H1 (cell line): ENCODE results near the gene FRAT2.

Experiments
- BRCA1 ChIP-seq: IDR thresholded peaks from 2 replicates; pipeline ENCODE4 v1.6.1; 2012; ENCODE audit warnings: low read depth, low read length, improper control_type of control experiment
- CHD2 ChIP-seq: IDR thresholded peaks from 2 replicates; pipeline ENCODE4 v1.6.1; 2012; ENCODE audit warnings: low read length, improper control_type of control experiment
- CTCF ChIP-seq, 3 experiments: IDR thresholded peaks; 1 replicate in 2 of 3; 2 replicates in 1 of 3; pipeline versions ENCODE4 v1.5.1 to v1.6.1; 2011; ENCODE audit warnings: low read length in 3 of 3, mild to moderate bottlenecking in 3 of 3, inconsistent platforms in 2 of 3, low read depth in 1 of 3, moderate library complexity in 1 of 3; ENCODE audit not compliant: insufficient read depth in 1 of 3; ENCODE audit errors: control extremely low read depth in 1 of 3
- E2F6 ChIP-seq: IDR thresholded peaks from 2 replicates; pipeline ENCODE4 v1.6.1; 2012; ENCODE audit warnings: inconsistent platforms
- EGR1 ChIP-seq: IDR thresholded peaks from 2 replicates; pipeline ENCODE4 v1.6.1; 2011; ENCODE audit warnings: low read depth, low read length, borderline replicate concordance
- EZH2 ChIP-seq: fragments of 200-600 bp; sonication (generic); IDR thresholded peaks from 2 replicates; pipeline ENCODE4 v1.7.1; 2012; ENCODE audit warnings: low read depth, mild to moderate bottlenecking, moderate library complexity, low read length, inconsistent platforms; ENCODE audit not compliant: severe bottlenecking
- MAFK ChIP-seq: IDR thresholded peaks from 2 replicates; pipeline ENCODE4 v1.6.1; 2012; ENCODE audit warnings: low read depth, mild to moderate bottlenecking, improper control_type of control experiment, low read length
- POLR2A ChIP-seq, 2 experiments: IDR thresholded peaks; 1 replicate in 1 of 2; 2 replicates in 1 of 2; pipeline ENCODE4 v1.6.1; 2011; ENCODE audit warnings: low read depth in 2 of 2, low read length in 2 of 2, mild to moderate bottlenecking in 2 of 2; ENCODE audit errors: control extremely low read depth in 1 of 2
- USF2 ChIP-seq: IDR thresholded peaks from 2 replicates; pipeline ENCODE4 v1.6.1; 2011; ENCODE audit warnings: low read length, improper control_type of control experiment

- TF ChIP-seq EZH2: no peak
- TF ChIP-seq POLR2A (IDR thresholded peaks at IDR 0.05; ENCODE audit: control extremely low read depth in 1 of 2, low read depth in 2 of 2, low read length in 2 of 2): no peak
- TF ChIP-seq CHD2: no peak
- TF ChIP-seq CTCF (IDR thresholded peaks at IDR 0.05; ENCODE audit: control extremely low read depth in 1 of 3, insufficient read depth in 1 of 3, low read depth in 1 of 3, low read length in 3 of 3): no peak
- TF ChIP-seq E2F6: no peak
- TF ChIP-seq MAFK: no peak
- no peak for TF ChIP-seq USF2
- no peak for TF ChIP-seq BRCA1
- no peak for TF ChIP-seq EGR1
These were observed 26.4 kb downstream of the FRAT2 start for GRCh38 chr10:97307866-97308780.
